Kidney glomerular epithelial cell (primary cell): ENCODE measurements around the gene AMIGO2.
"Not testable (repeated sequence)": the region's sequence is repeated elsewhere in the genome, so short reads cannot be mapped to it uniquely, and the experiment has no call there.

Experiments
- DNase-seq: peaks from one replicate; lab custom pipeline; 2025; lab: John Stamatoyannopoulos, UW

Gene AMIGO2, protein sequence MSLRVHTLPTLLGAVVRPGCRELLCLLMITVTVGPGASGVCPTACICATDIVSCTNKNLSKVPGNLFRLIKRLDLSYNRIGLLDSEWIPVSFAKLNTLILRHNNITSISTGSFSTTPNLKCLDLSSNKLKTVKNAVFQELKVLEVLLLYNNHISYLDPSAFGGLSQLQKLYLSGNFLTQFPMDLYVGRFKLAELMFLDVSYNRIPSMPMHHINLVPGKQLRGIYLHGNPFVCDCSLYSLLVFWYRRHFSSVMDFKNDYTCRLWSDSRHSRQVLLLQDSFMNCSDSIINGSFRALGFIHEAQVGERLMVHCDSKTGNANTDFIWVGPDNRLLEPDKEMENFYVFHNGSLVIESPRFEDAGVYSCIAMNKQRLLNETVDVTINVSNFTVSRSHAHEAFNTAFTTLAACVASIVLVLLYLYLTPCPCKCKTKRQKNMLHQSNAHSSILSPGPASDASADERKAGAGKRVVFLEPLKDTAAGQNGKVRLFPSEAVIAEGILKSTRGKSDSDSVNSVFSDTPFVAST

GRCh38 chr12:47079468-47079980 lies at the start of gene AMIGO2, which contains the start of gene PCED1B:
Gene AMIGO2 (minus strand): TSS chr12:47079959. CDS start chr12:47079002, 957 bp downstream.
Gene PCED1B (plus strand): TSS chr12:47079621. CDS start chr12:47235064, 155,443 bp downstream.
- peak; percentile 47 for DNase-seq

DNA sequence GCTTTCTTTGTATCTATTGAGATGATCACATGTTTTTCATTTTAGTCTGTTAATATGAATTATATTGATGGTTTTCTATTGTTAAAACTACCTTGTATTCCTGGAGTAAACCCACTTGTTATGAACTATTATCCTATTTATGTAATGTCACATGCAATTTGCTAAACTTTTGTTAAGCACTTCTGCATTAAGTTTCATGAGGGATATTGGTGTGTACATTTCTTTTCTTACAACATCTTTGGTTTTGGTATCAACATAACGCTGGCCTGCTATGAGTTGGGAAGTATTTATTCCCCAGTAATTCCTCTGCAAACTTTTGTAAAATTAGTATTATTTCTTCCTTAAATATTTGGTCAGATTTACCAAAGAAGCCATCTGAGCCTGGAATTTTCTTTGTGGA lies 46.5 kb upstream of the AMIGO2 start:
- DNase-seq: no peak

- no peak for DNase-seq
Observed at GRCh38 chr12:47124451-47124850, 44.7 kb upstream of the AMIGO2 start.

DNA sequence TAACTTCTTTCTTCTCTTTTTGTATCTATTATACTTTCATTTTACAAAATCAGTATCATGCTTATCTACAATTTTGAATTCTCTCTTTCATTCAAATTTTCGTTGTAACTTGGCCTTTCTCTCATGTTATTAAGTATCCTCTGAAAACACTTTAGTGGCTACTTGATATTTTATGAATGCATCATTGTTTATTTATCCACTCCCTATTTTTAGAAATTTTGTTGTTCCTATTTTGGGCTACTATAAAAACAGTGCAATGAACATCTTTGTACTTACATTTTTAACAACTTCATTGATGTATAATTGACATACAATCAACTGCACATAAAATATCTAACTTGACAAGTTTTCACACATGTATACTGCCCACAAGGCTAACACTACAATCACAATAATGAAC lies 44.0 kb upstream of the AMIGO2 start:
- DNase-seq: no peak

DNA sequence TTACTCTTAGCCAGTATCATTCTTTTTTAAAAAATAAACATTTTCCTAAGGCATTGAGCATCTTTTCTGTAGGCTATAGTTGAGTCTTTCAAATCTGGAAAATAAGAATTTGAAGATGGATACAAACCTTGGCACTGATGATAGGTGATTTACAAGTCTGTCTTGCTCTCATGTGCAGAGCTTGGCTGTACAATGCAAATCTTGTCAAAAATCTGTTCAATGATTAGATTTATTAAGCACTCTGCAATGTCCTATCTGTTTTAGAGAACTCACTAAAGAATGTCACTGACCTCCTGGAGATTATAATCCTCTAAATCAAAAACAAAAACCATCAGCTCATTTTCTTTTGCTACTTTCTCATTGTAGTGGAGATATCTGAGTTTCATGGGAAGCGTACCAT lies 42.8 kb upstream of the AMIGO2 start:
- no peak for DNase-seq

- peak; percentile 22 for DNase-seq
Observed at GRCh38 chr12:47121146-47121545, 41.4 kb upstream of the AMIGO2 start.

DNA sequence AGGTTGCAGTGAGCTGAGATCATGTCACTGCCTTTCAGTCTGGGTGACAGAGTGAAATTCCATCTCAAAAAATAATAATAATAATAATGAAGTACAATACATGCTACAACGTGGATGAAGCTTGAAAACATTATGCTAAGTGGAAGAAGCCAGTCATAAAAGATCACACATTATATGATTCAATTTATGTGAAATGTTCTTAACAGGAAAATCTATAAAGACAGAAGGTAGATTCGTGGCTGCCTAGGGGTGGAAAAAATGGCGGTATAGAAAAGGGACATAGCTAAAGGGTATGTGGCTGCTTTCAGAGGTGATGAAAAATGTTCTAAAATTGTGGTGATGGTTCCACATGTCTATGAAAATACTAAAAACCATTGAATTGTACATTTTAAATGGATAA lies 41.0 kb upstream of the AMIGO2 start:
- no peak for DNase-seq

GRCh38 chr12:47117305-47117704 lies 37.5 kb upstream of the AMIGO2 start:
- not testable (repeated sequence) for DNase-seq

- no peak for DNase-seq
Observed at GRCh38 chr12:47114481-47114892, 34.7 kb upstream of the AMIGO2 start.

DNA sequence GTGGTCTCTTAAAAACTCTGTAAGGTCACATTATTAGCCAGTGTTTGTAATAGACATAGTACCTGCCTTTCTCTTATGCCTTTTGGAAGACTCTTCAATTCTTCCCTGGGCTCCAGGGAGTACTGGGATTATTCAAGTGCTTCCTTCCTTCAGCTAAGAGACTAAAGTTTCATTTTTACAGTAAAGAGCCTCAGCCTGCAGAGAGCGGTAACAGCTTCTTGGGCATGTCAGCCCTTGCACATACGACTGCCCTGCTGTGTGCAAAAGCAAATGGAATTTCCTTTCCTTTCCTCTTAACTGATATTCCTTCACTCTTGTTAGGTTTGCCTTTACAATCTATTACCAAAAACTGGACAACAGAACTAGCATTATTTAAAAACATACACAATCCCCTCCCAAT lies 32.9 kb upstream of the AMIGO2 start:
- DNase-seq: no peak

GRCh38 chr12:47111854-47112253 lies 32.1 kb upstream of the AMIGO2 start:
- DNase-seq: no peak

DNA sequence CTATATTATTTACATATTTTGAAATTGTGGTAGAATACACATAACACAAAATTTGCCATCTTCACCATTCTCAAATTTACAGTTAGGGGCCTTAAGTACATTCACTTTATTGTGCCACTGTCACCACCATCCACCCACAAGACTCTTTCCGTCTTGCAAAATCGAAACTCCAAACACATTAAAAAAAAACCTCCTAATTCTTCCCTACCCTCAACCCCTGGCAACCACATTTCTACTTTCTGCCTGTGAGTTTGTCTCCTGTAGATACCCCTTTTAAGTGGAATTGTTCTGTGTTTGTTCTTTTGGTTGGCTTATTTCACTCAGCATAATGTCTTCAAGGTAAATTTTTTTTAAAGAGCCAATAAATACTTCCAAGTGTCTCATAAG lies 31.6 kb upstream of the AMIGO2 start:
- DNase-seq: no peak

DNA sequence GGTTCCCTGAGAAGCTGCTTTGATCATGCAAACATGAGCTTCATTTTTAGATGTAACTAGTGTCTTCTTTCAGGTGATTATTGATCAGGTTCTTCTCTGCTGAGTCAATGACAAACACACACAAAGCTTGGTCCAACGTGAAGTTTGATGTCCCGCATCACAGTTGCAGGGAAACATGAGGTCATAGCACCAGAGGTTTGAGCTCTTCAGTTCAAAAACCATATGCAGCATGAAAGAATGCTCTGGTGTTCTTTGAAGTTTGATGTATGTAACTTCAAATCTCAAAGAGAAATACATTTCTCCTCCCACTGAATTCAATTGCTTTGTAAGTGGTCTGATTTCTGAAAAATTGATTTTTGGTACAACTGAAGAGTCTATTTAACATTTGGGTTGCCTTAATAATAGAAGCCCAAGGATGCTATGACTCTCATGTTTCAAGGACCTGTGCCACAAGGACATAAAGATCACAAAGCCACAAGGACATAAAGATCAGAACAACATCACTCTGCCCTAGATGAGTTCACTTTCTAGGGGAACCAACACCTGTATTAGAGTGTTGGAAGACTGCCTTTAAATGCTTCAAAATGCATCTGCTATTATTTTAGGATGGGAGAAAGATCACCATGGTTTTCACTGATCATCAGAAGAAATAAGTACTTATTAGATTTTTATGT lies 31.1 kb upstream of the AMIGO2 start:
- no peak for DNase-seq

DNA sequence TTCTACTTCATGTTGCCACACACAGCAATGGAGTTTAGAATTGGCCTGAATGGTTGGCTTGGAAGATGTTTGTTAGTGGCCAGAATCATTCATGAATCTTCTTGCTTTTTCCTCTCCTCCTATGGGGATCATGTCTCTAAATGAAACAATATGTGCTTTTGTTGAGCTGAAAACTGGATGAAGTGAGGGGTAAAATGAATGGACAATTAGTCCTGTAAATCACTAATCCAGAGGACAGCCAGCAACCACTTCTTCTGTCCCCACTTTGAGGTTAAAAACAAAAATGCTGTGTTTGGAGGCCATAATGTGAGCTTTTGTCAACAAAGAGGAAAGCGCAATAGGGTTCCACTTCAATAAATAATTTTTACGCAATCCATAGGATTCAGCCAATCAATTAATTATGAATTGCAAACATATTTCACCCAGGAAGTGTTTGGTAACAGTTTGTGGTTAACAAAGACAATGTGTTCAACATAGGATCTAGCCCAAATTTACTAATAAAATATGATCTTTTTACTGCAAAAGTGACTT lies 30.3 kb upstream of the AMIGO2 start:
- DNase-seq: no peak

DNA sequence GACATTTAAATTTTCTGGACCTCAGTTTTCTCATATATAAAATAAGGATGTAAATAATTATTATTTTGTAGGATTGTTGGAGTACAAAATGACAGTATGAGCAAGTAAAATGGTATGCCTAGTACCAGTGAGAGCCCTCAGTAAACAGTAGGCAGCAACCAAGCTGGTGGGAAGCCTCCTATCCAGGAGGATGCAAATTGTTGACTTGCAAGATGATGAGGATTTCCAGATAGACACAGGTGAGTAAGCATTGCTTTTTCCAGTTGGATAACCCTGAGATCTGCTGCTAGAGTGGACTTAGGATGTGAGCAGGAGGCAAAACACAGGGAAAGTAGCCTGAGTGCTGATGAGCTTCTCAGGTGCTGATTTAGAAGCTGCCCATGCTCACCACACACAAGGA lies 28.2 kb upstream of the AMIGO2 start:
- DNase-seq: no peak

- DNase-seq: no peak
Observed at GRCh38 chr12:47107446-47107845, 27.7 kb upstream of the AMIGO2 start.

DNA sequence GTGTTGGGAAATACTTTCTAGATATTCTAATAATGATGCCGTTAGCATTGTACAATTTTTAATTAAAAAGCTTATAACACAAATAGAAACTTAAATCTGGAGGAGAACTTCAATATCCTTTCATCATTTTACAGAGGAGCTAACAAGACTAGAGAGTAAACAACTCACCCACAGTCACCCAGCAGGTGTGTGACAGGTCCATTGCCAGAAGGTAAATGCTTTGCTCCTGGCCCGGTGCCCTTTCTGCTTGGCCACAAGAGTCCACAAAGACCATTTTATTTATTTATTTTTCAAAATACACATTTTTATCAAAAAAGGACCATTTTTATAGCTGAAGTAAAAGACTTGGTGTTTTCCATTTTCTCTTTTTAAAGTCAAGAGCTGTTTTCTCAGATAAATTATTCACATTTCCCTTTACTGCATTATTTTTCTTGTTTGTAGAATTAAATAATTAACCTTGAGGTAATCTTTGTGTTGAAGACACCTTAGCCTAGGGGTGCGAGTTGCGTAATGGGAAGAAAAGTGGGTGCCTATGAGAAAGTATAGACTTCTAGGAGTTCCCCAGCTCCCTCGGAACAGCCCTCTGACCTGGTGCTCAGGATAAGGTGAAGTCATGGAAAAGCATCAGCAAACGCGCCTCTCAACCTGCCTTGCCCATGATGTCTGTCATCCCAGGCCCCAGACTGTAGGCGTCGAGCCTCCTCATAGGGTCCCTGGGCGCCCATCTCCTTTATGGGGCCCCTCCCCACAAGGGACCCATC lies 26.3 kb upstream of the AMIGO2 start:
- no peak for DNase-seq

DNA sequence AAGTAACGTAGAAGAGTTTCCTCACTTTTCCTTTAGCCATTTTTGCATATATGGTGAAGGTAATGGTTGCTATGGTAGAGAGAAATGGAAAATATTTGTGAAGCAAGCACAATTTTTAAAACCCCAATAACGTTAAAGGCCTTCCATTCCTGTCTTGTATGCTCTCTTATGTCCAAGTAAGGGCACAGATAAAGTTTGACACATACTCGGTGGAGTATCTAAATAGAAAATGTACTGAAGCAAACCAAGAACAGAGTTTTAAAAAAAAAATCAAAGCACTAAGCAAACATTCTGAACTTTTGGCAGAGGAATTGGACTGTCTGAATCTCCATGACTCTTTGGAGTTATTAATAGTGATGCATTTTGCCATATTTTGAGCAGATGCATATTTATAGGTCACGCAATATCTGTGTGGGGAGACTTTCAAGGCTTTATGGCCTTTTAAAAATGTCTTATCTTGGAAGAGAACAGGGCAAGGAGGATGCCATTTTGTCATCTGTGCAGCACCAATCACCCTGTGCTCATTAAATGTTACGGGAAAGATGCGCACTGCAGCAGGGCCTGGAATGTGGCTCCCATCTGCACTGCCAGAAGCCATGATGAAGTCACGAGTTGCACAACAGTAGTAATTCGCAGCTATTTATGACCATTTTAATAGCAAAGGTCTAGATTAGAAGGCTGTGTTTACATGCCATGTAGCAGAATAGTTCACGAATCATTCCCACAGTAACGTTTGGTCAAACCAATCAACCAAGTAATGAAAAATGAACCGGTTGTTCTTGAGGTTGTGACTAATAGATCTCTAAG lies 23.3 kb upstream of the AMIGO2 start:
- DNase-seq: peak; percentile 78

GRCh38 chr12:47102406-47102805 lies 22.6 kb upstream of the AMIGO2 start:
- no peak for DNase-seq

GRCh38 chr12:47100160-47100559 lies 20.4 kb upstream of the AMIGO2 start:
- peak; percentile 41 for DNase-seq

- no peak for DNase-seq
Observed at GRCh38 chr12:47099610-47100009, 19.9 kb upstream of the AMIGO2 start.
